GM18499 (cell line): Measurements from ENCODE around the gene KLK1.

Experiments
- ATAC-seq: cut with Tn5 transposase; IDR thresholded peaks from one replicate; pipeline ENCODE4 v1.9.1; 2021; ENCODE audit warnings: moderate number of reproducible peaks; ENCODE audit not compliant: insufficient read depth, unreplicated experiment

The KLK1 gene

GRCh38 chr19:50823389-50824042 lies at the start of gene KLK1:
Gene KLK1, minus strand, starts transcription at chr19:50823787. Its CDS starts 39 bp downstream, at chr19:50823748.
- ATAC-seq, result no peak

- no peak for ATAC-seq
Observed at GRCh38 chr19:50873056-50873455, 49.5 kb upstream of the KLK1 start, which contains the start of gene KLK2. Gene KLK2, plus strand, starts transcription at chr19:50873439. Its CDS starts 35 bp downstream, at chr19:50873474.

DNA sequence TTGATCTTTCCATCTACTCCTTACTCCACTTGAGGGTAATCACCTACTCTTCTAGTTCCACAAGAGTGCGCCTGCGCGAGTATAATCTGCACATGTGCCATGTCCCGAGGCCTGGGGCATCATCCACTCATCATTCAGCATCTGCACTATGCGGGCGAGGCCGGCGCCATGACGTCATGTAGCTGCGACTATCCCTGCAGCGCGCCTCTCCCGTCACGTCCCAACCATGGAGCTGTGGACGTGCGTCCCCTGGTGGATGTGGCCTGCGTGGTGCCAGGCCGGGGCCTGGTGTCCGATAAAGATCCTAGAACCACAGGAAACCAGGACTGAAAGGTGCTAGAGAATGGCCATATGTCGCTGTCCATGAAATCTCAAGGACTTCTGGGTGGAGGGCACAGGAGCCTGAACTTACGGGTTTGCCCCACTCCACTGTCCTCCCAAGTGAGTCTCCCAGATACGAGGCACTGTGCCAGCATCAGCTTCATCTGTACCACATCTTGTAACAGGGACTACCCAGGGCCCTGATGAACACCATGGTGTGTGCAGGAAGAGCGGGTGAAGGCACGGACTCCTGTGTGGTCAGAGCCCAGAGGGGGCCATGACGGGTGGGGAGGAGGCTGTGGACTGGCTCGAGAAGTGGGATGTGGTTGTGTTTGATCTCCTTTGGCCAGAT lies 47.0 kb upstream of the KLK1 start:
- ATAC-seq, result no peak

DNA sequence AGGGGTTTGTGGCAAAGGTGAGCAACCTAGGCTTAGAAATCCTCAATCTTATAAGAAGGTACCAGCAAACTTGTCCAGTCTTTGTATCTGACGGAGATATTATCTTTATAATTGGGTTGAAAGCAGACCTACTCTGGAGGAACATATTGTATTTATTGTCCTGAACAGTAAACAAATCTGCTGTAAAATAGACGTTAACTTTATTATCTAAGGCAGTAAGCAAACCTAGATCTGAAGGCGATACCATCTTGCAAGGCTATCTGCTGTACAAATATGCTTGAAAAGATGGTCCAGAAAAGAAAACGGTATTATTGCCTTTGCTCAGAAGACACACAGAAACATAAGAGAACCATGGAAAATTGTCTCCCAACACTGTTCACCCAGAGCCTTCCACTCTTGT lies 45.9 kb upstream of the KLK1 start:
- ATAC-seq, result no peak

DNA sequence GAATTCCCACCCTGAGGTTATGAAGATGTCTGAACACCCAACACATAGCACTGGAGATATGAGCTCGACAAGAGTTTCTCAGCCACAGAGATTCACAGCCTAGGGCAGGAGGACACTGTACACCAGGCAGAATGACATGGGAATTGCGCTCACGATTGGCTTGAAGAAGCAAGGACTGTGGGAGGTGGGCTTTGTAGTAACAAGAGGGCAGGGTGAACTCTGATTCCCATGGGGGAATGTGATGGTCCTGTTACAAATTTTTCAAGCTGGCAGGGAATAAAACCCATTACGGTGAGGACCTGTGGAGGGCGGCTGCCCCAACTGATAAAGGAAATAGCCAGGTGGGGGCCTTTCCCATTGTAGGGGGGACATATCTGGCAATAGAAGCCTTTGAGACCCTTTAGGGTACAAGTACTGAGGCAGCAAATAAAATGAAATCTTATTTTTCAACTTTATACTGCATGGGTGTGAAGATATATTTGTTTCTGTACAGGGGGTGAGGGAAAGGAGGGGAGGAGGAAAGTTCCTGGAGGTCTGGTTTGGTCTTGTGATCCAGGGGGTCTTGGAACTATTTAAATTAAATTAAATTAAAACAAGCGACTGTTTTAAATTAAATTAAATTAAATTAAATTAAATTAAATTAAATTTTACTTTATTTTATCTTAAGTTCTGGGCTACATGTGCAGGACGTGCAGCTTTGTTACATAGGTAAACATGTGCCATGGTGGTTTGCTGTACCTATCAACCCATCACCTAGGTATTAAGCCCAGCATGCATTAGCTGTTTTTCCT lies 38.1 kb upstream of the KLK1 start:
- ATAC-seq, result no peak

DNA sequence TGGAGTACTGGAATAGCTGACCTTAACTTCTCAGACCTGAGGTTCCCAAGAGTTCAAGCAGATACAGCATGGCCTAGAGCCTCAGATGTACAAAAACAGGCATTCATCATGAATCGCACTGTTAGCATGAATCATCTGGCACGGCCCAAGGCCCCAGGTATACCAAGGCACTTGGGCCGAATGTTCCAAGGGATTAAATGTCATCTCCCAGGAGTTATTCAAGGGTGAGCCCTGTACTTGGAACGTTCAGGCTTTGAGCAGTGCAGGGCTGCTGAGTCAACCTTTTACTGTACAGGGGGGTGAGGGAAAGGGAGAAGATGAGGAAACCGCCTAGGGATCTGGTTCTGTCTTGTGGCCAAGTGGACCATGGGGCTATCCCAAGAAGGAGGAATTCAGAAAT lies 37.4 kb upstream of the KLK1 start:
- ATAC-seq, result no peak

DNA sequence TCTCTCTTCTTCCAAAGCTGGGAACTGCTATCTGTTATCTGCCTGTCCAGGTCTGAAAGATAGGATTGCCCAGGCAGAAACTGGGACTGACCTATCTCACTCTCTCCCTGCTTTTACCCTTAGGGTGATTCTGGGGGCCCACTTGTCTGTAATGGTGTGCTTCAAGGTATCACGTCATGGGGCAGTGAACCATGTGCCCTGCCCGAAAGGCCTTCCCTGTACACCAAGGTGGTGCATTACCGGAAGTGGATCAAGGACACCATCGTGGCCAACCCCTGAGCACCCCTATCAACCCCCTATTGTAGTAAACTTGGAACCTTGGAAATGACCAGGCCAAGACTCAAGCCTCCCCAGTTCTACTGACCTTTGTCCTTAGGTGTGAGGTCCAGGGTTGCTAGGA lies 36.3 kb upstream of the KLK1 start:
- no peak for ATAC-seq

DNA sequence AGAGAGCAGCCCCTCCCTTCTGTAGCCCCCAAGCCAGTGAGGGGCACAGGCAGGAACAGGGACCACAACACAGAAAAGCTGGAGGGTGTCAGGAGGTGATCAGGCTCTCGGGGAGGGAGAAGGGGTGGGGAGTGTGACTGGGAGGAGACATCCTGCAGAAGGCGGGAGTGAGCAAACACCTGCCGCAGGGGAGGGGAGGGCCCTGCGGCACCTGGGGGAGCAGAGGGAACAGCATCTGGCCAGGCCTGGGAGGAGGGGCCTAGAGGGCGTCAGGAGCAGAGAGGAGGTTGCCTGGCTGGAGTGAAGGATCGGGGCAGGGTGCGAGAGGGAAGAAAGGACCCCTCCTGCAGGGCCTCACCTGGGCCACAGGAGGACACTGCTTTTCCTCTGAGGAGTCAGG lies 35.3 kb upstream of the KLK1 start:
- ATAC-seq, result no peak

DNA sequence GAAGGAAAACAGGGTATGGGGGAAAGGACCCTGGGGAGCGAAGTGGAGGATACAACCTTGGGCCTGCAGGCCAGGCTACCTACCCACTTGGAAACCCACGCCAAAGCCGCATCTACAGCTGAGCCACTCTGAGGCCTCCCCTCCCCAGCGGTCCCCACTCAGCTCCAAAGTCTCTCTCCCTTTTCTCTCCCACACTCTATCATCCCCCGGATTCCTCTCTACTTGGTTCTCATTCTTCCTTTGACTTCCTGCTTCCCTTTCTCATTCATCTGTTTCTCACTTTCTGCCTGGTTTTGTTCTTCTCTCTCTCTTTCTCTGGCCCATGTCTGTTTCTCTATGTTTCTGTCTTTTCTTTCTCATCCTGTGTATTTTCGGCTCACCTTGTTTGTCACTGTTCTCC lies 33.8 kb upstream of the KLK1 start:
- no peak for ATAC-seq

DNA sequence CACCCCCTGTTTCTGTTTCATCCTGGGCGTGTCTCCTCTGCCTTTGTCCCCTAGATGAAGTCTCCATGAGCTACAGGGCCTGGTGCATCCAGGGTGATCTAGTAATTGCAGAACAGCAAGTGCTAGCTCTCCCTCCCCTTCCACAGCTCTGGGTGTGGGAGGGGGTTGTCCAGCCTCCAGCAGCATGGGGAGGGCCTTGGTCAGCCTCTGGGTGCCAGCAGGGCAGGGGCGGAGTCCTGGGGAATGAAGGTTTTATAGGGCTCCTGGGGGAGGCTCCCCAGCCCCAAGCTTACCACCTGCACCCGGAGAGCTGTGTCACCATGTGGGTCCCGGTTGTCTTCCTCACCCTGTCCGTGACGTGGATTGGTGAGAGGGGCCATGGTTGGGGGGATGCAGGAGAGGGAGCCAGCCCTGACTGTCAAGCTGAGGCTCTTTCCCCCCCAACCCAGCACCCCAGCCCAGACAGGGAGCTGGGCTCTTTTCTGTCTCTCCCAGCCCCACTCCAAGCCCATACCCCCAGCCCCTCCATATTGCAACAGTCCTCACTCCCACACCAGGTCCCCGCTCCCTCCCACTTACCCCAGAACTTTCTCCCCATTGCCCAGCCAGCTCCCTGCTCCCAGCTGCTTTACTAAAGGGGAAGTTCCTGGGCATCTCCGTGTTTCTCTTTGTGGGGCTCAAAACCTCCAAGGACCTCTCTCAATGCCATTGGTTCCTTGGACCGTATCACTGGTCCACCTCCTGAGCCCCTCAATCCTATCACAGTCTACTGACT lies 31.2 kb upstream of the KLK1 start, which contains the start of gene KLK3:
Gene KLK3 (plus strand): TSS at position 280 of the 775 bp plus-strand sequence. CDS start 41 bp downstream, at position 321.
- ATAC-seq, result no peak

DNA sequence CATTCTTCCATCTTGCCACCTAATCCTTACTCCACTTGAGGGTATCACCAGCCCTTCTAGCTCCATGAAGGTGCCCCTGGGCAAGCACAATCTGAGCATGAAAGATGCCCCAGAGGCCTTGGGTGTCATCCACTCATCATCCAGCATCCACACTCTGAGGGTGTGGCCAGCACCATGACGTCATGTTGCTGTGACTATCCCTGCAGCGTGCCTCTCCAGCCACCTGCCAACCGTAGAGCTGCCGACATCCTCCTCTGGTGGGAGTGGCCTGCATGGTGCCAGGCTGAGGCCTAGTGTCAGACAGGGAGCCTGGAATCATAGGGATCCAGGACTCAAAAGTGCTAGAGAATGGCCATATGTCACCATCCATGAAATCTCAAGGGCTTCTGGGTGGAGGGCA lies 28.0 kb upstream of the KLK1 start:
- ATAC-seq, result no peak

DNA sequence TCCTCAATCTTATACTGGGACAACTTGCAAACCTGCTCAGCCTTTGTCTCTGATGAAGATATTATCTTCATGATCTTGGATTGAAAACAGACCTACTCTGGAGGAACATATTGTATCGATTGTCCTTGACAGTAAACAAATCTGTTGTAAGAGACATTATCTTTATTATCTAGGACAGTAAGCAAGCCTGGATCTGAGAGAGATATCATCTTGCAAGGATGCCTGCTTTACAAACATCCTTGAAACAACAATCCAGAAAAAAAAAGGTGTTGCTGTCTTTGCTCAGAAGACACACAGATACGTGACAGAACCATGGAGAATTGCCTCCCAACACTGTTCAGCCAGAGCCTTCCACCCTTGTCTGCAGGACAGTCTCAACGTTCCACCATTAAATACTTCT lies 27.2 kb upstream of the KLK1 start:
- ATAC-seq, result no peak

DNA sequence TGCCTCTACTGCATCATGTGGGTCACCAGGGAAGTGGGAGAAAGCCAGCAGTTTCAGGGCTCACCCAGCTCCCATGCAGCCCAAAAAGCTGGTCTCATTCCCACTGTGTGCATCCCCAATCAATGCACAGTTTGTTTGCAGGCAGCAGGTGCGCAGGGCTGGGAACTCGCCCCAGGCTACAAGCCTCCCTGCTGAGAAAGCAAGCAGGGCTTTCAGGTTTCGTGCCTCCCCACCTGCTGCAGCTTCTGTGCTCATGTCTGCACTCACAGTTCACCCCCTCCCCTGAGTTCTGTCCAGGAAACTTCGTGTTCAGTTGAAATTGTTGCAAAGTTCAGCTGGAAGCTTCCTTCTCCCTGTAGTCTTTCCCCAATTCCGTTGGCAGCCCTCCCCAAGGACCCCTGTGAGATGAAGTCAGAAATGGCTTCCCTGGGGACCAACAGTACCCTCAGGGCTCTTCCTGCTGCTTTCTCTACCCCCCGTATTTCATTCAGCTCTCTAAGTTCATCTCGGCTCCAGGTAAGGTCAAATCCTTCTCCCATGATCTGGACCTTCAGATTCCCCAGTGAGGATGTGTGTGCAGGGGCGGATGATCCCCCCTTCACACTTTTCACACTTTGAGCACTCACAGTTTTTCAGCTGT lies 20.8 kb upstream of the KLK1 start:
- no peak for ATAC-seq

- no peak for ATAC-seq
Observed at GRCh38 chr19:50843701-50844221, 20.2 kb upstream of the KLK1 start.

- ATAC-seq, result no peak
Observed at GRCh38 chr19:50843205-50843604, 19.6 kb upstream of the KLK1 start.

- ATAC-seq, result no peak
Observed at GRCh38 chr19:50842130-50842529, 18.5 kb upstream of the KLK1 start.

DNA sequence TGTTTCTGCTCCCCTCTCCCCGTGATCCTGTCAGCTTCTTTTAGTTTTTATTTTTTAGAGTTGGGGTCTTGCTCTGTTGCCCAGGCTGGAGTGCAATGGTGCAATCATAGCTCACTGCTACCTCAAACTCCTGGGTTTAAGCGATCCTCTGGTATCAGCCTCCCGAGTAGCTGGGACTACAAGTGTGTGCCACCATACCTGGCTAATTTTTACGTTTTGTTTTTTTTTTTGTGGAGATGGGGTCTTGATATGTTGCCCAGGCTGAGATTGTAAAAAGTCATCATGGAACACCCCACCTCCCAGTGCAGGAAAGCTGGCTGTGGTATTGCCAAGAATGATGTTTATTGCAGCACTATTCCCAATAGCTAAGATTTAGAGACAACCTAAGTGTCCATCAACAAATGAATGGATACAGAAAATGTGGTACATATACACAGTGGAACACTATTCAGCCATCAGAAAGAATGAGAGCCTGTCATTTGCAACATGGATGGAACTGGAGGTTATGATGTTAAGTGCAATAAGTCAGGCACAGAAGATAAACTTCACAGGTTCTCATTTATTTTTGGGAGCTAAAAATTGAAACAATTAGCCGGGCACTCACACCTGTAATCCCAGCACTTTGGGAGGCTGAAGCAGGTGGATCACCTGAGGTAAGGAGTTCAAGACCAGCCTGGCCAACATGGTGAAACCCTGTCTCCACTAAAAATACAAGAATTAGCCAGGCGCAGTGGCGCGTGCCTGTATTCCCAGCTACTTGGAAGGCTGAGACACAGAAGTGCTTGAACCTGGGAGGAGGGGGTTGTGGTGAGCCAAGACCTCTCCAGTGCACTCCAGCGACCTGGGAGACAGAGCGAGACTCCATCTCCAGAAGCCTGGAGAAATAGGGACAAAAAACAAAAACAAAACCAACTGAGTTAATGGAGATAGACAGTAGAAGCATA lies 16.4 kb upstream of the KLK1 start:
- ATAC-seq, result no peak

DNA sequence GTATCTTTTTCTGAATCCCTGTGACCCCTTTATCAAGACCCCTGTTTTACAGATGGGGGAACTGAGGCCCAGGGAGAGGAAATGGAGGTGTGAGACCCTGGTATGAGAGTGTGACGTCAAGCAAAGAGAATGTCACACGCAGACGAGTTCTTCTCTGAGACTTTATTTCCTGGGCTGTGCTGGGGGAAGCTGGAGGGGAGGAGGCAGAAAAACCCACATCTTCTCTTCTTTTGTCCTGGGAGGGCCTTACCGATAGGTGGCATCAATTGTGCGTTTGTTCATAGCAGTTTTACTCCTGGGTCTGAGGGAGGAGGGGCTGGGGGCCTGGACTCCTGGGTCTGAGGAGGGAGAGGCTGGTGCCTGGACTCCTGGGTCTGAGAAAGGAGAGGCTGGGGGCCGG lies 14.7 kb upstream of the KLK1 start:
- ATAC-seq, result no peak

DNA sequence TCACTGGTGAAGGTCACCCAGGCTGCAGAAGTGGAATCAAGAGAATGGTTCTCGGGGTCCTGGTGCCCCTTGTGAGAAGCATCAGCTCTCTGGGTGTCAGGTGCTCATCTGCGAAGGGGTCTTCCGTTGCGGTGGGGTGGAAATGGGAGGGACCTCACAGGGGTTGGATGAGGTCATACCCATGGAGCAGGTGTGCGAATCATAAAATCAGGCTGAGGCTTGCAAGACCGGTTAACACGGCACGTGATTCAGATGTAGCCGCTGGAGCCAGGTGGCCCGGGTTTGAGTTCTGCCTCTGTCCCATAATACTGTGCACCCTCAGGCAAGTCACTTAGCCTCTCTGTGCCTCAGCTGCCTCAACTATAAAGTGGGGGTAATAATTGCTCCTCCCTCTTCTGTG lies 13.7 kb upstream of the KLK1 start:
- ATAC-seq, result no peak
